Endometrial microvascular endothelial cells (primary cell): Measurements from ENCODE around the gene HIVEP3. TPM values are rescaled to one million over a fixed set of nuclear protein-coding genes. Genes with fewer than 3 reads are reported as not detected.

Source experiments
- in situ Hi-C: cut with HindIII; loops from 2 replicates; pipeline ENCODE4 v1.10.0; 2017; ENCODE audit warnings: low sequenced_read_pairs, low pct_unique_long_range_greater_than_20kb; ENCODE audit errors: inconsistent ontology term
- total RNA-seq: library from RNA; depleted of rRNA; stranded (reverse); fragments of >200 nt; gene quantifications from one replicate; pipeline ENCODE4 v1.2.3, GENCODE V29; 2015; ENCODE audit errors: inconsistent ontology term

The HIVEP3 gene
- total RNA-seq, 1 donor from 2014 or later, result 4.4 TPM

DNA sequence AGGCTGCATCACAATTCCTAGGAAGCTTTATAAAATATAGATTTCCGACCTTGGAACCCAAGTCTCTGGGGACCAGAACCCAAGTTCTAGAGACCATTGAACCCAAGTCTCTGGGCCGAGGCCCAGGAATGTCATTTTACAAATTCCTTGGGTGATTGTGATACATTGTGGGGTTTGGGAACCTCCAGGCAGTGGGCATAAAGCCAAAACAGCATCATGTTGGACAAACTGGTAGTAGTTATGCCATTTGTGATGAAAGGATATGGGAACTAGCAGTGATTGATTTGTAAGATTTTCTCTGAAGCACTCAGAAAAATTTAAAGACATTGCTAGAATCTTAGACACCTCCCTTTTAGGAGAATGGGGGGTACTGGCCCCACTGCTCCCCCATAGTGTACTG lies 160.2 kb downstream of the HIVEP3 start:
- in situ Hi-C loops, result no loop called here

DNA sequence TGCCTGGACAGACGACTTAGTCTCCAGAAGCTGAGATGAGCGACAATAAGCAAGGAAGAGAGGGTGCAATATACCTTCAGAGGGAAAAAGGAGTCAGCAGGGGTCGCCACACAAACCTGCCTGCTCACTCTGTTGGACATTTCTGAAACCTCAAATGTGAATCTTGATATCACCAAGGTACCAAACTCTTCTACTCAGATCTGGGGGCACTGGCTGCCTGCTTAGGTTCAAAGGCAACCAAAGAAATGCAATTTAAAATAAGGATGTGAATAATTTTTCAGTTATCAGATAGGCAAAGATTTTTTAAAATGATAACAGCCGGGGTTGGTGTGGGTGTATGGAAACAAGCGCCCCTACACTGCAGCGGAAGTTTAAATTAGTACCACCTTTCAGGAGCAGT lies 164.2 kb downstream of the HIVEP3 start:
- in situ Hi-C loops, result no loop called here

DNA sequence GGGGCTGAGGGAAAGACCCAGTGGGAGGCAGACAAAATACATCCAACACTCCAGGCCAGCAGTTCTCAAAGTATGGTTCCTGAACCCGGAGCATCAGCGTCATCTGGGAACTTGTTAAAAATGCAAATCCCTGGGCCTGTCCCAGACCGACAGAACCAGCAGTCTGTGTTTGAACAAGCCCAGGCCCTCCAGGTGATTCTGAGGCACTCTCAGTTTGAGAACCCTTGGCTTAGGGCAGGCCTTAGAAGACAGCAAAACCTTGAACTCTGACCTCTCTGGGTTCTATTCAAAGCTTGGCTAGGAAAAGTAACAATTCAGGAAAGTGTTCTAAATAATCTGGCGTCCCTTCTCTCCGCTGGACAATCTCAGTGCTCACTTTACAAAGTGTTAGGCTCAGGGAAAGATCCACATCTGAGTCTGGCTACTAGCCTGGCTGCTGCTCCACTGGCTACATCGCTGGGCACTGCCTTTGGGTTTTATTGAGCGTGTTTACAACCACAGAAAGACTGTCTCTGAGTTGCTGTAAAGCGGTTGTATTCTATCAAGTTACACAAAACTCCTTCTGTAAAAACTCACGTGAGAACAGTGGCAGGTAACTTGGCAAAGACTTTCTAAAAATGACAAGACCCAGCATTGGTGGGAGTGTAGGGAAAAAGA lies 166.1 kb downstream of the HIVEP3 start:
- in situ Hi-C loops, result no loop called here

DNA sequence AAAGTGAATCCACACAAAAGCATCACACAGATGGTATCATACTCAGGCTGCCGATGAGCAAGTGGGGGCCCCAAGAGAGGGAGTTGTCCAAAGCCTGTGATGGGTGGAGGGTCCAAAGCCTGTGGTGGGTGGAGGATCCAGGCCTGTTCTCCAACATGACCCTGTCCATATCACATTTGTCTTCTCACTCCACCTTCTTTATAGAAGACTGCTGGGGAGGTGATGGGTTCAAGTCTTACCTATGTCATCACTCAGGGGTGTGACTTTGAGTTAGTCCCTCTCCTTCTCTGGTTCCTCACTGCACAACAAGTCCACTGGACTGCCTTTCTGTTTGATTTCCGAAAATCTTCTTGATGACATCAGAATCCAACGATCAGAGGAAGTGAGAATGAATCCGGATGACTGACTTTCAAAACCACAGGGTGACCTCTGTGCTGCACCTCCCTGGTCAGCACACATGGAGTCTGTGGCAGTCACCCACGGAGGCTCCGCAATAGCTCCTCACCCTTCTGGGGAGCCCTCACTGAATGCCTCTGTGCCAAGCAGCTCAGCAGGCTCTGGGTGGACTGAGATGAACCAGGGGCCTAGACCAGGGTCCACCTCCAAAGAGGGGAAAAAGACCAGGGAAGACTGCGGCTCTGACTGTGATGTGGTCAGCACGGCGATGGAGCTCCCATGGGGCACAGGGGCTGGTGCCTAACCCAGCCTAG lies 166.8 kb downstream of the HIVEP3 start:
- in situ Hi-C loops, result no loop called here

DNA sequence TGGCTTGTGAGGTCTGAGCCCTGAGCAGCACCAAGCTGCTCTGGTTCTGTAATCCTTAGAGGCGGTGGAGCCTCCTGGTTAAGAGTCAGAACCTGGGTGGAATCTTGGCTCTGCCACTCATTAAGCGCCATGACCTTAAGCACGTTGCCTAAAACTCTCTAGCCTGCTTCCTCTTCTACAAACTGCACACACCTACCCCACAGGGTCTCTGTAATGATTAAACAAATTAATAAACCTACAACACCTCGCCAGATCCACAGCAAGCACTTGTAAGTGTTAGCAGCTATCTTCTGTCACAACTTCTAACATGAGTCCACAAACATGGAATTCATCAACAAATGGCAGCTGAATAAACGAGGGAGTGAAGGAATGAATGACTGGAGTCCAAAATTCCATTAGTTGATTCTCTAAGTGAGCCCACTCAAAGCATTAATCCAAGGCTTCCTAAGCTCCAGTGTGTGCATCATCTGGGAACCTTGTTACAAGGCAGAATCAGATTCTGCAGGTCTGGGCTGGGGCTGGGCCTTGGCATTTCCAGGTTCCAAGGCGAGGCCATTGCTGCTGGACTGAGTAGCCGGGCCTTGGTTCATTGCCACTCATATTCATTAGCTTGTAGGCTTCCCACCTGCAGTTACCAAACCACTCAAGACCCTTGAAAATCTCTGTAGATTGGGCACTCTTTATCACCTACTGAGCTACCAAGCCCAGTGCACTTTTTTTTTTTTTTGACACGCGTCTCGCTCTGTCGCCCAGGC lies 168.6 kb downstream of the HIVEP3 start:
- in situ Hi-C loops, result no loop called here

DNA sequence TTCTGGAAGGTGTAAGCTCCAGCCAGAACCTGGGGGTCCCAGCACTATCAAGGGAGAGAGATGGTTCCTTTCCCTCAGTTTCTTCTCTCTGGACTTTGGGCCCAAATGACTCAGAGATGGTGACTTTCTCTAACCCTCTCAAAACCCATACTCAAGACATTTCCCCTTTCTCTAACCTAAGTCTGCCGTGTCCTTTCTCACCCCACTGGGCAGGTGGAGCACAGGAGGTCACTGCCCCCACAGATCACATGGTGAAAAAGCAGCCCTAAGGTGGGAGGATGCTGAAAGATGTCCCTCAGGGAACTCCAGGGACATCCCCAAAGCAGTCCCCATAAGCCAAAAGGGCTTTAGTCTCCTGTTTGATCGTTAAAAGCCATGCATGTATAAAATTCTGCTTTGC lies 173.7 kb downstream of the HIVEP3 start:
- in situ Hi-C loops, result no loop called here

DNA sequence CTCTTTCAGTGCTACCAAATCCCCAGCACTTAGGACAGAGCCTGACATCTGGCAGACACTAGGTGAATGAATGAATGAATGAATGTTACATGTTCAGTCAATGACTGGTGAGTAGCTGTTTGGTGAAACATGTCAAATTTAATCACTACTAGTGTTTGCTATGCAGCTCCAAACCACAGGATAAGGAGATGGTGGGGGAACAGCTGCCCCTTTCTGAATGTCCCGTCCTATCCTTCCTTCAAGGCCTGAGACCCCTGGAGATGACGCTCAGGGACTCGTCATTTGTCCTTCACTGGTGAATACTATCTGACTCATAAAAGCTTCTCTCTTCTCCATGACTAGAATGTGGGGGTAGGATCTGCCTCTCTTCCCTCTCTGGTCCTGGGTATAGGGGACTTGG lies 175.4 kb downstream of the HIVEP3 start:
- in situ Hi-C loops, result no loop called here

DNA sequence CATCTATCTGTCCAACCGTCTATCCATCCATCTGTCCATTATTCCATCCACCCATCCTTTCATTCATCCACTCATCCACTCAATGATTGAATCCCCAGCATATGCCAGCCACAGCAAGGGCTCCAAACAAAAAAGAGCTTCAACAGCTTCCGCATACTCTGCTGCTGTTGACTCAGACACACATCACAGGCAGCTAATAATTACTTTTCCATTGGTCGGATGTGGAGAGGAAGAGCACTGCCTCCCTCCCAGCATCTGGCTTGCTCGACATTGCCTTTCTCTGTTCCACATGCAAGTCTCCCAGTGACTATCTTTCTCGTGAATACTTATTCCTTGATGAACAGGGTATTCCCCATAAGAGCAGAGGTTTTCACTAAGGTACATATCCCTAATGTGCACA lies 176.5 kb downstream of the HIVEP3 start:
- in situ Hi-C loops, result no loop called here

DNA sequence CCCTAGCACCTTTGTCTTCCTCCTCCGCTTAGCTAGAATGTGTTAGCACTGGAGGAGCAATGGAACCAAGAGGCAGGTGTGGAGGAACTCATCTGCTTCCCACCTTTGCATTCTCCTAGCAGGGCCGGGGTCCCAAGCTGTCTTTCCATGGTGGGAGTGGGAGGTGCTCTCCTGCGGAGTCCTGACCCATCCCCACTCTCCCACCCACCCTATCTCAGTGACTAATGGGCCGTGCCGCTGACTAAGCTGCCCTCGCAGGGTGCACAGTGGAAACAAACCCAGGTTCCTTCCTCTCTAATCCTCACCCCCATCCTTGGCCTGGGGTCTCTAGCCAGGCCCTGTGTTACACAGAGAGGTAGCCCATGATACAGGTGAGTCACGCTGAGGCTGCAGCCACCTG lies 177.5 kb downstream of the HIVEP3 start:
- in situ Hi-C loops, result no loop called here

DNA sequence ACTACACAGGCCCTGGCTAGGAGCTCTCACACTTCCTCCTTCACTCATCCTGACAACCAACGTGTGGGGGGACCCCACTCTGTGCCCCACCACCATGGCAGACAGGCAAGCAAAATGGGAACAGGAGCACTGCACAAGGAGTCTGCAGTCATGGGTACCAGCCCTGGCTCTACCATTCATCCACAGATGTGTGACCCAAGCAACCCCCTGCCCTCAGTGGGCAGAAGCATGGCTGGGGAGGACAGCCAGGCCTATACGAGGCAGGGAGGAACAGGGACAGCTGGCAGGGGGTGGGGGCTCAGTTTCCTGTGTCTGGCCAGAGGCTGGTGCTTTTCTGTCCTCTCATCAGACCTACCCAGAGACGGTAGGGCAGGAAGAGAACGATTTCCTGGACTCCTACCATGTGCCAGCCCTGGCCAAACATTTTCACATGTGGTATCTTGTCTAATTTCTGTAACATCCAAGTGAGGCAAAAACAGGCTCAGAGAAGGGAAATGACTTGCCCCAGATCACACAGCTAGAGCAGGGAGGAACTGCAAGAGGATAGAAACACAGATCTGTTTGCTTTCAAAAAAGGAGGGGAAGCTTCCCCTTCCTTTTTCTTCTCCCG lies 178.0 kb downstream of the HIVEP3 start:
- in situ Hi-C loops, result no loop called here

DNA sequence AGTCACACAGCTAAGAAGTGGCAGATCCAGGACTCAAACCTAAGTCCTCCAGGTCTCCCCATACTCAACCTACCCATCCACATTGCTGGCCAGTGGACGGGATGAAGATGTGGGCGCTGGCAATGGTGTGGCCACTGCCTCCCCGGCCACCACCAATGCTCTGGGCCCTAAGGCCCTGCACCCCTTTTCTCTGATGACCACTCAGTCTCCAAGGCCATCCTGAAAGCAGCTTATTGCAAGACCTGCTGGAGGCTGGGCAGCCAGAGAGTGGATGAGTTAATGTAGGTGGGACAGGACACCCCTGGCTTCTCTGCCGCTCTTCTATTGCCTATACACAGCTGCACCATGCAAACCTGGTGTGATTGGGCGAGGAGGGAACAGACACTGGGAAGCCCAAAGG lies 178.7 kb downstream of the HIVEP3 start:
- in situ Hi-C loops, result no loop called here

DNA sequence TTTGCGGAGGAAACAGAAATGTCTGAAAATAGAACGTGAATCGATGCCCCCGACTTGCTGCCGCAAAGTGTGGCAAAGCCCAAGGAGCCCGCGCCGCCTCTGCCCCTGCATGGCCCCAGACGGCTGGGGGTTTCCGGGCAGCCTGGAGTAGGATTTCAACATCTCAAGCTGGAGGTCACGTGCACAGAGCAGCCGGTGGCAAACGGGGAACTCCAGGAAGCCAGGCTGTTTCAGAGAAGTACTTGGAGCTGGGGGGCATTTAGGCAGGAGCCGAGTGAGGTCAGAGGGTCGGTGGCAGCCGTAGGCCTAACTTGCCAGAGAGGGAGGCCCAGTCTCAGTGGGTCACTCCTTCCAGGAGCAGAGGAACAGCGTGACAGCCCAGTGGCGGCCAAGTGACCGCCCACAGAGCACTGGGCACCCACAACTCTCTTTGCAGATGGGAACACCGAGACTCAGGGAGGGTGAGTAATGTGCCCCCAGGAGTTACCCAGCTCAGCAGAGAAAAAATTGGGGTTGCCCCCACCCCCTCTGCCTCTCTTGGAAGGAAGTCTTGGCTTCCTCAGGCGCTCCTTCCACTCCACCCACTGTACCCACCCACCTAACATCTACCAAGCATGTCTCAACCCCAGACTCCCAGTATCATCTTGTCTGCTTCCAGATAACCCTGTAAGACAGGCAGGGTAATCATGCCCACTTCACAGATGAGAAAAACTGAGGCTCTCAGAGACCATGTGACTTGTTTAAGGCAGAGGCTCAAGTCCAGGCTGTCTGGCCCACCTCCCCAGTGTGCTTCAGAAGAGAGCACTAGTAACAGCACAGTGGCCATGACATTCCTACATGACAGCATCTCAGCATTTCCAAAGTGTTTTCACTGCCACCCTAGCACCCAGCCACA lies 179.4 kb downstream of the HIVEP3 start:
- in situ Hi-C loops, result no loop called here

DNA sequence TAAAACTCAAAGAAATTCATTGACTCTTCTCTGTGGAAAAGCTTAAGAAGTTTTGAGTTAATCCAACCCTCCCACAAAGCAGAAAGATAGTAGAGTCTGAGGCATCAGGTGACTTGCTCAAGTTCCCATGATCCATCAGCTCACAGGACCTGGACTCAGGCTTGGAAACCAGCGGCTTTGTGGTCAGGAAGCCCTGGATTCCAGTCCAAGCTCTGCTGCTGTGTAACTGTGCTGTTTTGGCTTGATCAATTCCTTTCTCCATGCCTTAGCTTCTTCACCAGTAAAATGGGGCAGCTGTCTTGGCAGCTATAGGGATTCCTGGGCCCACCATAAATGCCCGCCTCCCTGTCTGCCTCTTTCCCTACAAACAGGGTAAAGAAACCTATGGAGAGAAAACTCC lies 180.2 kb downstream of the HIVEP3 start:
- in situ Hi-C loops, result no loop called here

DNA sequence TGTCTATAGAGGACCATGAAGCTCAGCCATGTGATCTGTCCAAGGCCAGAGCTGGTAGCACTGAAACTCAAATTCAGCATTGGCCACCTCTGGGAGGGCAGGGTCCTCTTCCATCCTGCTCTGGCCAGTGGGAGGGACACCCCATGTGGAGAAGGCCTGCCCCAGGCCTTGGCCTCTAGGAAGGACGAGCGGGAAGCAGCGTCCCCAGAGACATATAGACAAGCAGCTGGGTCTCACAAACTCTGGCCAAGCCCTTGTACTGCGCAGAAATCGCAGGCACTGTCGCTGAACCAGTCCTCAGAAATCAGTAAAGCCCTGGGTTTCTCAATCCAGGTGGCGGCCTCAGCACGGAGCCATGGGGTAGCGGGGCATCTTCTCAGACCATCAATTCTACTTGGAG lies 180.7 kb downstream of the HIVEP3 start:
- in situ Hi-C loops, result no loop called here

DNA sequence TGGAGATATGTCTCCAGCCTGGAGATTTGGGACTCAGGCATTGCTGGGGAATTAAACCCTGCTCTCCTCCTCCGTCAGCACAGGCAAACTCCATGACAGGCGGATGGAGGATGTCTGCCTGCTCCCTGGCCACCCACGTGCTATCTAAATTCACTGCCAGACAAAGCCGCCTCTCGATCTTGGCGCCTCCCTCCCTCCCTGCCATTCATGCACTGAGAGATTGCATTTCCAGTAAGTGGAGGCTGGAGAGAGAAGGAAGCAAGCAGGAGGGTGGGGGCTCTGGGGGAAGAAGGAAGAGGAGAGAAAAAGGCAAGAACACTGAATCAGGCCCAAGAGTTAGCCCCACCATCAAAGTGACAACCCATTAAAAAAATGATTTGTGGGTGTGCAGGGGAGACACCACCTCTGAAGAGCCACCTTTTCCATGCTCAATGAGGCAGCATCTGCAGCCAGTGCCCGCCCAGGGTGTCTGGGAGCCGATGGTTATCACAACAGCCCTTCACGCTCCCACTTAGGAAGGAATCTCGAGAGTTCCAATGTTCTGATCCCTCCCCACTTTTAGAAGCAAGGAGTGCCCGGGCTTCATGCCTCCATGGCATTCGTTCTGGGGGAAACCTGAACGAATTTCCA lies 183.0 kb downstream of the HIVEP3 start:
- in situ Hi-C loops, result no loop called here

DNA sequence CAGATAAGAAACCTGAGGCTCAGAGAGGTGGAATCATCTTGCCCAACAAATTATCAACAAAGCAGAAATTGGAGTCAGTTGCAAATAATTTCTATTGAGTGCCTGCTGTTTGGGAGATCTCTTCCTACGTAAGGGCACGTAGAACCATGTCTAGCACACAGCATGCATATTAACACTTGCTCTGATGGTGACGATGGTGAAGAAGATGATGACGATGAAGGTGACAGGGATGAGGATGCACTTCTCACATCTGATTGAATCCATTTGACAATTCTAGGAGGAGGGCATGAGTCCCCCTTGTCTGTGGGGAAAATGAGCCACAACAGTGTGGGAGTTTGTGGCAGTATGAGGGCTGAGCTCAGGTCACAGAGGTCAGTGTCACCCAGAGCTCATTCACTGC lies 183.6 kb downstream of the HIVEP3 start:
- in situ Hi-C loops, result no loop called here

DNA sequence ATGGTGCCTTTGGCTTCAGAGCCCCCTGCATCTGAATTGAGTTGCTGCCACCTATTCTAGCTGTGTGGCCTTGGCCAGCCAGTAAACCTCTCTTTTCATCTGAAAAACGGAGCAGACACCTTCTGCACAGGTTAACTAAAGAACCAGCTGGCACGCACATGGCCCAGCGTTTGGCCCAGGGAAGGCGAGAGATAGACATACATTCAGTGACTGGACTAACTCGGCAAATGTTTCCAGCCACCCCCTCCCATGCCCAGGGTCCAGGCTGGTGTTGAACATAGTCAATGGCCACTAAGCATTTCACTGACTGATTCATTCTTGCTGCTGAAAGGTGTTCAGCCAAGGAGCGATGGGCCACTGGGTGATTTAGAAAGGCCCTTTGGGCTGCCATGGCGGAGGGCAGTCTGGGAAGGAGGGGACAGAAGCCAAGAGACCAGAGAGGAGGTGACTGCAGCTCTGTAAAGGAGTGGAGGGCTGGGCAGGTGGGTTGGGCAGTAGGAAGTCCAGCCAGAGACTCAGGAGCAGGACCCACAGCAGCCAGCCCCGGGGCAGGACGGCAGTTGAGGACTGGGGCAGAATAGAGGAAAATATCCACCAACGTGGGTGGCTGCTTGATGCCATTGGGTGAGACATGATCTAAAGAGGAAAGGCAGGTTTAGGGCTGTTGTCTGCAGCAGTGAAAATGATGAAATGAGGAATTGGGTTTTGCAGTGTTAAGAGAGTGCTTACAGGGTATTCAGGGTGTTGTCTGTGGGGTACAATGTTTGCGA lies 184.3 kb downstream of the HIVEP3 start:
- in situ Hi-C loops, result no loop called here

DNA sequence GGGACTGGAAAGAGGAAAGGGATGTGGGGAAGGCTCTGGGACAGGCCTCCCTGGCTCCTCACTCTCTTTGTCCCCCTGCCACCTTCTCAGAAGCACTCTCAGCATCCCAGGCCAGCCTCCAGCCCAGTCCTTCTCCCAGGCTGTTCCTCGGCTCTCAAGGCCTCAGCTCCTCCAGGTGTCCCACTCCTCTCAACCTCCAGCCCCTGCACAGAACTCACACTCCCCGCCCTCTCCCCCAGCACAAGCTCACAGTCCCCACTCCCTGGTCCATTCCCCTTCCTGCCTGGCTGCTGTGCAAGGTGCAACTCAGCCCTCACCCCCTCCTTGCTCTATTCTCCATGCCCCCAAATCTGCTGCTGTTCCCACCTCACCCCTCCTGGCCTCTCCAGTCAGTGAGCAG lies 185.0 kb downstream of the HIVEP3 start:
- in situ Hi-C loops, result no loop called here
